HCT116 (cell line): Measurements from ENCODE around the gene KHDRBS2. TPM values are rescaled to one million over a fixed set of nuclear protein-coding genes. Genes with fewer than 3 reads are reported as not detected.

Experiments used
- ATAC-seq: fragments of 200-7000 bp; cut with Tn5 transposase; 2 replicates; pipeline ENCODE4 v1.9.1; 2020; ENCODE audit warnings: mild to moderate bottlenecking, moderate library complexity
- BruUV-seq: library from RNA; stranded (reverse); fragments of 400-500 nt; replicated peaks from 2 replicates; lab custom pipeline; 2021; lab: Mats Ljungman, UMichigan
- CTCF ChIA-PET: fragments of 300-600 bp; sonication (Branson Sonifier 250); formaldehyde crosslinking; loops from one replicate; lab custom pipeline; 2021; ENCODE audit warnings: antibody characterized with exemption; lab: Charles Lee
- POLR2A ChIA-PET: fragments of 300-600, 350-600 bp; sonication (Branson Sonifier 250); formaldehyde crosslinking; loops from one replicate; lab custom pipeline; 2021; ENCODE audit warnings: antibody characterized with exemption; lab: Charles Lee
- RAD21 ChIA-PET, 2 experiments: fragments of 300-600 bp; sonication (Branson Sonifier 250); formaldehyde crosslinking; loops; one replicate each; lab custom pipeline; 2023; ENCODE audit warnings: low total read pairs in 2 of 2; ENCODE audit not compliant: uncharacterized antibody in 2 of 2, unreplicated experiment in 2 of 2, low non-redundant PET in 1 of 2; lab: Charles Lee
- DNase-seq: peaks from one replicate; pipeline ENCODE4 v3.0.0-alpha.2; 2010; ENCODE audit warnings: low read depth, low spot score
- H2AFZ ChIP-seq: fragments of 200-600 bp; shearing (Covaris generic), sonication (generic); 2 replicates; pipeline ENCODE4 v1.6.1; 2017; ENCODE audit warnings: low read depth, mixed run types, mixed read lengths, antibody characterized with exemption, low read length; ENCODE audit not compliant: poor library complexity, severe bottlenecking
- H3K27ac ChIP-seq: 2 replicates; pipeline ENCODE4 v1.5.1; 2012; ENCODE audit warnings: low read depth, low read length
- H3K27me3 ChIP-seq: fragments of 200-600 bp; sonication (generic); 2 replicates; pipeline ENCODE4 v1.6.1; 2016; ENCODE audit warnings: mixed run types, low read length, mixed read lengths; ENCODE audit not compliant: insufficient read depth
- H3K36me3 ChIP-seq, 2 experiments: fragments of 200-500 bp in 1 of 2; fragments of 200-600 bp in 1 of 2; sonication (Bioruptor generic) in 1 of 2; sonication (generic) in 1 of 2; 2 replicates each; pipeline versions ENCODE4 v1.5.1 to v1.6.1; 2014 to 2016; ENCODE audit warnings: low read length in 2 of 2, inconsistent platforms in 1 of 2, mixed read lengths in 1 of 2, mixed run types in 1 of 2; ENCODE audit not compliant: insufficient read depth in 2 of 2, control insufficient read depth in 1 of 2
- H3K4me1 ChIP-seq, 2 experiments: fragments of 200-600 bp in 1 of 2; sonication (generic) in 1 of 2; 2 replicates each; pipeline versions ENCODE4 v1.5.1 to v1.6.1; 2012 to 2017; ENCODE audit warnings: low read length in 2 of 2, inconsistent platforms in 1 of 2, mild to moderate bottlenecking in 1 of 2, mixed read lengths in 1 of 2, mixed run types in 1 of 2, moderate library complexity in 1 of 2; ENCODE audit not compliant: insufficient read depth in 2 of 2, control insufficient read depth in 1 of 2
- H3K4me2 ChIP-seq: fragments of 200-600 bp; sonication (generic); 2 replicates; pipeline ENCODE4 v1.6.1; 2017; ENCODE audit warnings: mixed run types, low read length, mixed read lengths
- H3K4me3 ChIP-seq, 2 experiments: fragments of 200-600 bp in 1 of 2; sonication (generic) in 1 of 2; replicated peaks in 1 of 2; 2 replicates each; pipeline ENCODE4 v1.5.1; 2011 to 2016; ENCODE audit warnings: low read length in 2 of 2, control low read depth in 1 of 2, low read depth in 1 of 2, mild to moderate bottlenecking in 1 of 2, mixed read lengths in 1 of 2, mixed run types in 1 of 2
- H3K79me2 ChIP-seq: fragments of 200-600 bp; sonication (generic); 2 replicates; pipeline ENCODE4 v1.6.1; 2017; ENCODE audit warnings: mild to moderate bottlenecking, mixed run types, low read length, moderate library complexity, mixed read lengths; ENCODE audit not compliant: insufficient read depth
- H3K9ac ChIP-seq: fragments of 200-600 bp; sonication (generic); 2 replicates; pipeline ENCODE4 v1.6.1; 2016; ENCODE audit warnings: low read length, mixed read lengths
- H3K9me2 ChIP-seq: fragments of 200-600 bp; sonication (generic), shearing (Covaris generic); 2 replicates; pipeline ENCODE4 v1.6.1; 2017; ENCODE audit warnings: mixed run types, mild to moderate bottlenecking, moderate library complexity; ENCODE audit not compliant: insufficient read depth
- H3K9me3 ChIP-seq, 2 experiments: fragments of 200-500 bp in 1 of 2; fragments of 200-600 bp in 1 of 2; sonication (Bioruptor generic) in 1 of 2; sonication (generic) in 1 of 2; 2 replicates each; pipeline ENCODE4 v1.6.1; 2014 to 2017; ENCODE audit warnings: low read length in 2 of 2, mixed read lengths in 2 of 2, inconsistent platforms in 1 of 2, low read depth in 1 of 2, mild to moderate bottlenecking in 1 of 2, mixed run types in 1 of 2, moderate library complexity in 1 of 2; ENCODE audit not compliant: control insufficient read depth in 1 of 2, insufficient read depth in 1 of 2
- H4K20me1 ChIP-seq: fragments of 200-600 bp; sonication (generic), shearing (Covaris generic); 2 replicates; pipeline ENCODE4 v1.6.1; 2017; ENCODE audit warnings: mixed run types, mild to moderate bottlenecking, moderate library complexity; ENCODE audit not compliant: insufficient read depth
- EGR1 ChIP-seq: IDR thresholded peaks from 2 replicates; pipeline ENCODE4 v1.6.1; 2012; ENCODE audit warnings: low read depth
- ELF1 ChIP-seq: IDR thresholded peaks from 2 replicates; pipeline ENCODE4 v1.6.1; 2012; ENCODE audit warnings: low read depth, borderline replicate concordance
- EZH2 ChIP-seq: fragments of 200-600 bp; sonication (generic); IDR thresholded peaks from 2 replicates; pipeline ENCODE4 v1.6.1; 2017; ENCODE audit warnings: antibody characterized with exemption, mixed run types
- EZH2phosphoT487 ChIP-seq: fragments of 200-600 bp; IDR thresholded peaks from 2 replicates; pipeline ENCODE4 v1.6.1; 2018; ENCODE audit warnings: antibody characterized with exemption, borderline replicate concordance
- FOSL1 ChIP-seq: IDR thresholded peaks from 2 replicates; pipeline ENCODE4 v1.6.1; 2012; ENCODE audit warnings: low read depth
- JUND ChIP-seq: IDR thresholded peaks from 2 replicates; pipeline ENCODE4 v1.6.1; 2012
- POLR2AphosphoS5 ChIP-seq: IDR thresholded peaks from 2 replicates; pipeline ENCODE4 v1.6.1; 2011; ENCODE audit warnings: mild to moderate bottlenecking, low read depth, low read length, moderate library complexity
- RAD21 ChIP-seq: IDR thresholded peaks from 2 replicates; pipeline ENCODE4 v1.6.1; 2012; ENCODE audit warnings: low read depth, mild to moderate bottlenecking
- SP1 ChIP-seq: IDR thresholded peaks from 2 replicates; pipeline ENCODE4 v1.6.1; 2012; ENCODE audit warnings: low read depth
- SRF ChIP-seq: IDR thresholded peaks from 2 replicates; pipeline ENCODE4 v1.6.1; 2012; ENCODE audit warnings: low read depth
- YY1 ChIP-seq: IDR thresholded peaks from 2 replicates; pipeline ENCODE4 v1.6.1; 2011; ENCODE audit warnings: low read length, low read depth, moderate library complexity, mild to moderate bottlenecking; ENCODE audit not compliant: insufficient replicate concordance; ENCODE audit errors: extremely low read depth
- ZFX ChIP-seq: fragments of 450-650 bp; IDR thresholded peaks from 2 replicates; pipeline ENCODE4 v1.6.1; 2017
- ZNF274 ChIP-seq: fragments of 200-500 bp; sonication (Bioruptor generic); IDR thresholded peaks from 2 replicates; pipeline ENCODE4 v1.6.1; 2014; ENCODE audit warnings: mild to moderate bottlenecking, low read depth, low read length, inconsistent platforms
- intact Hi-C: fragments of 100-400 bp; cut with micrococcal nuclease; formaldehyde crosslinking; loops from 2 replicates; pipeline ENCODE4 v1.10.0; 2022
- total RNA-seq: library from RNA; stranded (reverse); gene quantifications from one replicate; pipeline ENCODE4 v1.2.1, GENCODE V29; 2021; ENCODE audit not compliant: unreplicated experiment
- TF ChIP-seq, protein P1 (sequence below): IDR thresholded peaks from 2 replicates; pipeline ENCODE4 v1.6.1; 2012
- TF ChIP-seq, protein P2 (sequence below): IDR thresholded peaks from 2 replicates; pipeline ENCODE4 v1.6.1; 2011; ENCODE audit warnings: mild to moderate bottlenecking, low read length, moderate library complexity; ENCODE audit not compliant: insufficient replicate concordance; ENCODE audit errors: extremely low read depth
- TF ChIP-seq, protein P3 (sequence below), 3 experiments: fragments of 200-600 bp in 1 of 3; sonication (generic) in 1 of 3; IDR thresholded peaks in 2 of 3; conservative IDR thresholded peaks in 1 of 3; 2 replicates each; pipeline ENCODE4 v1.5.1; 2012 to 2017; ENCODE audit warnings: low read depth in 2 of 3, low read length in 2 of 3, antibody characterized with exemption in 1 of 3, borderline replicate concordance in 1 of 3, control low read depth in 1 of 3, mild to moderate bottlenecking in 1 of 3, mixed read lengths in 1 of 3, mixed run types in 1 of 3, moderate library complexity in 1 of 3; ENCODE audit not compliant: insufficient read depth in 1 of 3
- TF ChIP-seq, protein P4 (sequence below): IDR thresholded peaks from 2 replicates; pipeline ENCODE4 v1.6.1; 2012

The KHDRBS2 gene
- total RNA-seq, 1 experiment from 2014 or later: not detected

DNA sequence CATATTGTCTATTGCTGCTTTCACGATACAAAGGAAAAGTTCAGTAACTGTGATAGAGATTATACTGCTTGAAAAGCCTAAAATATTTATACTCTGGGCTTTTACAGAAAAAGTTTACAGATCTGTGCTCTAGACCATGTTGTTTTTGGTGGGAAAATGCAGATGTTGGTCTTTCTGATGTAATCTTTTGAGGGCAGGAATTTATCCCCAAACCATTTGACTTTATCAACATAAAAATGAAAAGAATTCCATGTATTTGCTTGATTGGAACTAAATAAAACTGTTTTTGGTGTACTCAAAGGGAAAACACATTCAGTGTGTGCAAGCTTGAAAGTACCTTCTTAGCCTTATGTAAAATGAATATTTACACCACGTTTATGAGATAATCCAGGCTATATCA, 603.5 kb downstream of the KHDRBS2 start:
- no peak overlapping the region for H3K27ac ChIP-seq
- ATAC-seq: no peak
- intact Hi-C loops: no loop called here
- no peaks in the 10 kb centered on the region for H3K4me1 ChIP-seq
- POLR2A ChIA-PET: no interaction called here
- DNase-seq: no peak
- CTCF ChIA-PET: no interaction called here
- no peaks in the 10 kb centered on the region for H3K79me2 ChIP-seq
- H3K4me2 ChIP-seq: no peak overlapping the region
- peaks cover 9 to 18% of the 10 kb centered on the region in 2 experiments; a peak in 2 of 4 replicates for H3K9me3 ChIP-seq
- H3K36me3 ChIP-seq: no peaks in the 10 kb centered on the region
- no peak overlapping the region for H3K9ac ChIP-seq
- TF ChIP-seq EZH2 (no peak), EZH2phosphoT487 (no peak), ELF1 (no peak), JUND (no peak), YY1 (no peak)
- TF ChIP-seq, protein P1, sequence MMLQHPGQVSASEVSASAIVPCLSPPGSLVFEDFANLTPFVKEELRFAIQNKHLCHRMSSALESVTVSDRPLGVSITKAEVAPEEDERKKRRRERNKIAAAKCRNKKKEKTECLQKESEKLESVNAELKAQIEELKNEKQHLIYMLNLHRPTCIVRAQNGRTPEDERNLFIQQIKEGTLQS: no peak
- H3K9me2 ChIP-seq: no peaks in the 10 kb centered on the region
- BruUV-seq: no TSS peak
- H4K20me1 ChIP-seq: no peaks in the 10 kb centered on the region
- H3K27me3 ChIP-seq: no peaks in the 10 kb centered on the region
- RAD21 ChIA-PET: no interaction called here
- no peak overlapping the region for H3K4me3 ChIP-seq
- H2AFZ ChIP-seq: no peak overlapping the region

DNA sequence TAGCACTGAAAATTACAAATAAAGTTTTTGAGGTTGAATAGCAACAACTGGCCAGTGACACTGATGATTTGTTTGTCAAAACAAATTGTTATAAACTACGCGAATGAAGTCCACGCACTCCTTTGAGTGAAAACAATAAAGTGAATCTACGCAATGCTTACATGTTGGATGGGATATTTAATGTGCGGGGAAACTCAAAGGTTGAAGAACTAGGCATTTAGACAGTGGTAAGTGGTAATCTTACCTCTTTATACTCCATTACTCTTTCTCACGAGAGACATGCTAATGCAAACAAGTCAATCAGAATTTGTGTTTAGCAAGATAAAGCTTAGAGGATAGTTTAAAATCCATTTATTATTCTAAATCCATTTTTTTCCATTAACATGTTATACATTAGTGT, 606.4 kb downstream of the KHDRBS2 start:
- DNase-seq (no peak), ATAC-seq (no peak)
- intact Hi-C loops: no loop called here
- H3K4me3 ChIP-seq: no peak overlapping the region
- no peaks in the 10 kb centered on the region for H3K9me2 ChIP-seq
- H3K4me1 ChIP-seq: no peaks in the 10 kb centered on the region
- no peak overlapping the region for H2AFZ ChIP-seq
- no TSS peak for BruUV-seq
- ChIA-PET RAD21 (no interaction called here), CTCF (no interaction called here), POLR2A (no interaction called here)
- no peak overlapping the region for H3K9ac ChIP-seq
- no peak overlapping the region for H3K4me2 ChIP-seq
- no peaks in the 10 kb centered on the region for H4K20me1 ChIP-seq
- no peaks in the 10 kb centered on the region for H3K79me2 ChIP-seq
- no peak overlapping the region for H3K27ac ChIP-seq
- no peaks in the 10 kb centered on the region for H3K27me3 ChIP-seq
- H3K36me3 ChIP-seq: no peaks in the 10 kb centered on the region
- peaks cover 6 to 28% of the 10 kb centered on the region in 2 experiments; a peak in 2 of 4 replicates for H3K9me3 ChIP-seq
- TF ChIP-seq EGR1 (no peak), POLR2AphosphoS5 (no peak), ELF1 (no peak), ZNF274 (no peak), RAD21 (no peak), FOSL1 (no peak), ZFX (no peak), EZH2phosphoT487 (no peak), SP1 (no peak), SRF (no peak), EZH2 (no peak)
- TF ChIP-seq, protein P2, sequence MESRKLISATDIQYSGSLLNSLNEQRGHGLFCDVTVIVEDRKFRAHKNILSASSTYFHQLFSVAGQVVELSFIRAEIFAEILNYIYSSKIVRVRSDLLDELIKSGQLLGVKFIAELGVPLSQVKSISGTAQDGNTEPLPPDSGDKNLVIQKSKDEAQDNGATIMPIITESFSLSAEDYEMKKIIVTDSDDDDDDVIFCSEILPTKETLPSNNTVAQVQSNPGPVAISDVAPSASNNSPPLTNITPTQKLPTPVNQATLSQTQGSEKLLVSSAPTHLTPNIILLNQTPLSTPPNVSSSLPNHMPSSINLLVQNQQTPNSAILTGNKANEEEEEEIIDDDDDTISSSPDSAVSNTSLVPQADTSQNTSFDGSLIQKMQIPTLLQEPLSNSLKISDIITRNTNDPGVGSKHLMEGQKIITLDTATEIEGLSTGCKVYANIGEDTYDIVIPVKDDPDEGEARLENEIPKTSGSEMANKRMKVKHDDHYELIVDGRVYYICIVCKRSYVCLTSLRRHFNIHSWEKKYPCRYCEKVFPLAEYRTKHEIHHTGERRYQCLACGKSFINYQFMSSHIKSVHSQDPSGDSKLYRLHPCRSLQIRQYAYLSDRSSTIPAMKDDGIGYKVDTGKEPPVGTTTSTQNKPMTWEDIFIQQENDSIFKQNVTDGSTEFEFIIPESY: no peak
- TF ChIP-seq, protein P3, sequence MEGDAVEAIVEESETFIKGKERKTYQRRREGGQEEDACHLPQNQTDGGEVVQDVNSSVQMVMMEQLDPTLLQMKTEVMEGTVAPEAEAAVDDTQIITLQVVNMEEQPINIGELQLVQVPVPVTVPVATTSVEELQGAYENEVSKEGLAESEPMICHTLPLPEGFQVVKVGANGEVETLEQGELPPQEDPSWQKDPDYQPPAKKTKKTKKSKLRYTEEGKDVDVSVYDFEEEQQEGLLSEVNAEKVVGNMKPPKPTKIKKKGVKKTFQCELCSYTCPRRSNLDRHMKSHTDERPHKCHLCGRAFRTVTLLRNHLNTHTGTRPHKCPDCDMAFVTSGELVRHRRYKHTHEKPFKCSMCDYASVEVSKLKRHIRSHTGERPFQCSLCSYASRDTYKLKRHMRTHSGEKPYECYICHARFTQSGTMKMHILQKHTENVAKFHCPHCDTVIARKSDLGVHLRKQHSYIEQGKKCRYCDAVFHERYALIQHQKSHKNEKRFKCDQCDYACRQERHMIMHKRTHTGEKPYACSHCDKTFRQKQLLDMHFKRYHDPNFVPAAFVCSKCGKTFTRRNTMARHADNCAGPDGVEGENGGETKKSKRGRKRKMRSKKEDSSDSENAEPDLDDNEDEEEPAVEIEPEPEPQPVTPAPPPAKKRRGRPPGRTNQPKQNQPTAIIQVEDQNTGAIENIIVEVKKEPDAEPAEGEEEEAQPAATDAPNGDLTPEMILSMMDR (IDR thresholded peaks at IDR 0.05 in 2 of 3, conservative IDR thresholded peaks at IDR 0.05 in 1 of 3; ENCODE audit: borderline replicate concordance in 1 of 3, insufficient read depth in 1 of 3, low read depth in 2 of 3, low read length in 2 of 3): no peak
- TF ChIP-seq, protein P4, sequence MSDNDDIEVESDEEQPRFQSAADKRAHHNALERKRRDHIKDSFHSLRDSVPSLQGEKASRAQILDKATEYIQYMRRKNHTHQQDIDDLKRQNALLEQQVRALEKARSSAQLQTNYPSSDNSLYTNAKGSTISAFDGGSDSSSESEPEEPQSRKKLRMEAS: no peak
- TF ChIP-seq, protein P1: no peak
